Breast epithelium (tissue), 3 donors: ENCODE results near the gene DES.

Experiments
- CTCF ChIP-seq, 3 donors: fragments of 450-650 bp; IDR thresholded peaks; one replicate each; pipeline ENCODE4 v1.5.1; 2016 to 2017; ENCODE audit warnings: antibody characterized with exemption in 3 of 3, mild to moderate bottlenecking in 3 of 3, moderate library complexity in 3 of 3
- POLR2AphosphoS5 ChIP-seq, 3 donors: sonication (generic); formaldehyde crosslinking; IDR thresholded peaks; one replicate each; pipeline ENCODE4 v1.6.1; 2017; ENCODE audit warnings: antibody characterized with exemption in 3 of 3

GRCh38 chr2:219475278-219475677 lies 57.1 kb downstream of the DES start:
- TF ChIP-seq CTCF (IDR thresholded peaks at IDR 0.05): no peak
- TF ChIP-seq POLR2AphosphoS5 (IDR thresholded peaks at IDR 0.05): no peak
